Adrenal gland (tissue), 12 donors: ENCODE data around the gene CILP. TPM values are rescaled to one million over a fixed set of nuclear protein-coding genes. Genes with fewer than 3 reads are reported as not detected.
A peak's percentile ranks its signal among the peaks of the same experiment; 100 is the strongest.

Experiments
- DNase-seq, 7 donors: peaks; one replicate each; pipeline ENCODE4 v3.0.0-alpha.2; 2019 to 2020
- H3K27ac ChIP-seq, 5 donors: fragments of 200-600 bp; sonication (generic) in 4 of 5; 1 replicate in 3 of 5; 2 replicates in 2 of 5; pipeline versions ENCODE4 v1.5.1 to v1.8.0; 2016 to 2020; ENCODE audit warnings: mild to moderate bottlenecking in 1 of 5
- H3K27me3 ChIP-seq: fragments of 200-600 bp; 2 replicates; pipeline ENCODE4 v1.8.0; 2021
- H3K36me3 ChIP-seq, 2 donors: fragments of 200-600 bp; replicated peaks in 1 of 2; 1 replicate in 1 of 2; 2 replicates in 1 of 2; pipeline versions ENCODE4 v1.5.1 to v1.8.0; 2018 to 2022
- H3K4me1 ChIP-seq, 2 donors: fragments of 200-600 bp; replicated peaks in 1 of 2; 1 replicate in 1 of 2; 2 replicates in 1 of 2; pipeline versions ENCODE4 v1.5.1 to v1.8.0; 2018 to 2021
- H3K4me3 ChIP-seq, 4 donors: fragments of 200-600 bp; sonication (generic) in 3 of 4; one replicate each; pipeline ENCODE4 v1.5.1; 2016 to 2018
- H3K9me3 ChIP-seq, 3 donors: fragments of 200-600 bp; sonication (generic) in 1 of 3; replicated peaks in 1 of 3; 1 replicate in 2 of 3; 2 replicates in 1 of 3; pipeline versions ENCODE4 v1.5.1 to v1.8.0; 2016 to 2021
- CTCF ChIP-seq, 6 experiments: fragments of 450-650 bp in 4 of 6; fragments of 200-600 bp in 2 of 6; sonication (generic) in 1 of 6; IDR thresholded peaks; 1 replicate in 5 of 6; 2 replicates in 1 of 6; pipeline versions ENCODE4 v1.5.1 to v1.8.0; 2016 to 2021; ENCODE audit warnings: antibody characterized with exemption in 6 of 6, mild to moderate bottlenecking in 2 of 6, moderate library complexity in 1 of 6
- POLR2A ChIP-seq, 2 donors: fragments of 450-650 bp; IDR thresholded peaks; one replicate each; pipeline ENCODE4 v1.6.1; 2017; ENCODE audit warnings: antibody characterized with exemption in 2 of 2, mild to moderate bottlenecking in 2 of 2, moderate library complexity in 1 of 2
- WGBS, 4 donors: extraction: QIAGEN DNeasy Blood & Tissue Kit in 2 of 4; methylation state at CpG; one replicate each; pipeline versions ENCODE4 v1.1.5 to v1.1.7; 2013 to 2017; 5-methylcytosine and 5-hydroxymethylcytosine counted together
- intact Hi-C, 2 donors: fragments of 100-400 bp; cut with DNase I; formaldehyde crosslinking; loops; one replicate each; pipeline versions ENCODE4 v1.14.1 to v1.15.0; 2022 to 2023
- polyA plus RNA-seq, 3 donors: library from polyadenylated mRNA; stranded (reverse); fragments of 200-250 nt in 2 of 3; fragments of 350-450 nt in 1 of 3; fragmentation: Illumina TruSeq in 1 of 3; extraction: RNeasy Lipid Tissue Mini Kit (QIAGEN cat#74804) in 1 of 3; gene quantifications; one replicate each; pipeline ENCODE4 v1.2.3, GENCODE V29; 2013 to 2014
- total RNA-seq, 9 donors: library from RNA; depleted of rRNA in 4 of 9; stranded (reverse); fragments of >200 nt in 4 of 9; fragments of 120-200 nt in 1 of 9; fragmentation: NEBNext Ultra II Directional in 1 of 9; extraction: Animal tissue kit (Norgen Biotek cat#: 25700) in 1 of 9; gene quantifications; one replicate each; pipeline versions ENCODE4 v1.1.0 to v1.2.4, GENCODE V29; 2013 to 2023
- donor health status: healthy with polysubstance abuse.
- donor health status: Bipolar disorder and iron deficiency.
- donor health status: DM: yes; HTN: yes; CAD: no.
- donor health status: DM: no; HTN: no; CAD: no.
- donor health status: DM: no; HTN: no; CAD: no.
- donor health status: DM: yes; HTN: yes; CAD: no.

The CILP gene
- total and polyA plus RNA-seq, 12 donors: 0.39 to 2.7 (median 0.96) TPM

DNA sequence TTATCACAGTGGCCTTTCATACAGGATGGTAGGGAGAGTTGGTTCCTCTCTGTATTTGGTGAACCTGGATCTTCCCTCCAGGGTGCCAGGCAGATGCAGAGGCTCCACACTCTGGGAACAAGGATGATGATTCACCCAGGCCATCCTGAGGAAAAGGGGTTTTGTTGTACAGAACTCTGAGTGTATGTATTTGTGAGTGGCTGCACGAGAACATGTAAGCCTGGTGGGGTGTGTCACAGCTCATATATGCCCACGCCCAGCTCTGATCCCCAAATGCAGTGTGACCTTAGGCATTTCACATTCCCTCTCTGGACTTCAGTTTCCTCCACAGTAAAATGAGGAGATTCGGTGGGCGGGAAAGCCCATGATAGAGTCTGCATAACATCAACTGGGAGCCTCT, 11.6 kb upstream of the CILP start:
- no peak for DNase-seq
- TF ChIP-seq CTCF (IDR thresholded peaks at IDR 0.05) (no peak), POLR2A (IDR thresholded peaks at IDR 0.05) (no peak)
- Histone ChIP-seq H3K36me3 (no peaks in the 10 kb centered on the region), H3K27ac (no peak overlapping the region), H3K27me3 (no peaks in the 10 kb centered on the region), H3K4me1 (no peaks in the 10 kb centered on the region), H3K9me3 (no peaks in the 10 kb centered on the region), H3K4me3 (no peak overlapping the region)
- intact Hi-C loops: no loop called here
- 86 to 93% (median 91%) methylated on average over 3 to 4 of the region's 4 CpGs for WGBS, 4 donors

GRCh38 chr15:65221697-65222096, 10.4 kb upstream of the CILP start:
- H3K27me3 ChIP-seq: no peaks in the 10 kb centered on the region
- no peaks in the 10 kb centered on the region for H3K4me1 ChIP-seq
- H3K4me3 ChIP-seq: no peak overlapping the region
- H3K27ac ChIP-seq: no peak overlapping the region
- H3K9me3 ChIP-seq: no peaks in the 10 kb centered on the region
- TF ChIP-seq CTCF (IDR thresholded peaks at IDR 0.05) (no peak), POLR2A (IDR thresholded peaks at IDR 0.05) (no peak)
- DNase-seq: peak in 1 of 7 donors; percentile 45
- WGBS, 4 donors: 41 to 57% (median 47%) methylated on average over 2 of the region's 2 CpGs
- no peaks in the 10 kb centered on the region for H3K36me3 ChIP-seq
- intact Hi-C loops: no loop called here

DNA sequence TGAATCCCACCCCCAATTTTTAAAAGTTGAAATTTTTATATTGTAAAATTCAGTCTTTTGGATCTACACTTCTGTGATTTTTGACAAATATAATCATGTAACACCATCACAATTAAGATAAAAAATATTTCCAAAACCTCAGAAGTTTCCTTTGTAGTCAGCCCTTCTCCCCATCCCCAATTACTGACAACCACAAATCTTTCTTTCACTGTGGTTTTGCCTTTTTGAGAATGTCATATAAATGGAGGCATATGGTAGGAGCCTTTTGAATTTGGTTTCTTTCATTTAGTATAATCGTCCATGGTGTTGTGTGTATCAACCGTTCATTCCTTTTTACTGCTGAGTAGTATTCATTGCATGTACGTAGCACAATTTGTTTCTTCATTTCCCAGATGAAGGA, 7.9 kb upstream of the CILP start:
- 89 to 93% (median 90%) methylated on average over 3 of the region's 3 CpGs for WGBS, 4 donors
- intact Hi-C loops: no loop called here
- TF ChIP-seq CTCF (IDR thresholded peaks at IDR 0.05): no peak
- TF ChIP-seq POLR2A (IDR thresholded peaks at IDR 0.05): no peak

DNA sequence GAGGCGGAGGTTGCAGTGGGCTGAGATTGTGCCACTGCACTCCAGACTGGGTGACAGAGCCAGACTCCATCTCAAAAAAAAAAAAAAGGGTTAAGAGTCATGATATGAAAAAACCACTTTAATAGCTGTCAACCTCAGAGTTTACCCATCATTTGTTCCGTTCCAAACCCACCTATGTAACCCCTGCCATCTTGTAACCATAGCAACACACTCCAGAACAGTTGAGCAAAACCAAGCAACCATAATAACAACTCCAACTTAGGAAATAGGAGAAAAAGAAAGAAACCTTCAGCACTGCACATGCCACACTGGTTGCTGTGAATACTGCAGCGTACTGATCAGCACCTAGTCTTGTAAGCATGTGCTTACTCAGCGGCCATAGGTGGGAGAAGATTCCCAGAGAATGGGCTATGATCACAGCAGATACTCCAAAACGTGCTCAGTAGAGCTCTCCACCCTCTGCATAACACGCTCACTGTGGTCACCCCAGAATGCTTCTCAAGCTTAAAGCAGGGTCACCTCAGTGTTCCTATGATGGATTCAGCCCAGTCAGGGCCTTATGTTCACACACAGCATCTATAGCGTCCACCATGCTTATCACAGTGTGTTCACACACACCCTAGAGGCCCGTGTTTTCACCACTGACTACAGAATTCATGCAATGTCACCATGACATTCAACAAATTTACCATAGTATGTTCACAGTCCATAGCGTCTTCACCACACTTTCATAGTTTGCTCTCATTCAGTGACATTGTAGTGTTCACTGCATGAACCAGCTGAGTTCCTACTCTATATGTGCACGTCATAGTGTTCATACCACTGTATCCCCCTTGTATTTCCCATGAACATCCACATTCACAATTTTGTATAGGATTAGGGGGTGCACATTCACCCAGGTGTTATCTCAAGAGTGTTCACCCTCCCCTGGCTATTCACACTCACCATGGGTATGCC, 6.5 kb upstream of the CILP start:
- Histone ChIP-seq H3K27me3 (no peaks in the 10 kb centered on the region), H3K4me3 (no peak overlapping the region), H3K9me3 (no peaks in the 10 kb centered on the region), H3K27ac (no peak overlapping the region), H3K4me1 (no peaks in the 10 kb centered on the region), H3K36me3 (no peaks in the 10 kb centered on the region)
- WGBS, 4 donors: 83 to 88% (median 87%) methylated on average over 9 to 10 of the region's 10 CpGs
- TF ChIP-seq CTCF (IDR thresholded peaks at IDR 0.05) (no peak), POLR2A (IDR thresholded peaks at IDR 0.05) (no peak)
- DNase-seq: no peak
- intact Hi-C loops: no loop called here

More for the DNA sequence above, 7.9 kb upstream of the CILP start:
- no peak for DNase-seq
- H3K4me1 ChIP-seq: no peaks in the 10 kb centered on the region
- no peak overlapping the region for H3K4me3 ChIP-seq
- H3K27ac ChIP-seq: no peak overlapping the region
- no peaks in the 10 kb centered on the region for H3K9me3 ChIP-seq
- H3K36me3 ChIP-seq: no peaks in the 10 kb centered on the region
- H3K27me3 ChIP-seq: no peaks in the 10 kb centered on the region
